ENCODE measurements around the gene CRIP2.
A peak's percentile ranks its signal among the peaks of the same experiment; 100 is the strongest.

CRIP2 gene

DNA sequence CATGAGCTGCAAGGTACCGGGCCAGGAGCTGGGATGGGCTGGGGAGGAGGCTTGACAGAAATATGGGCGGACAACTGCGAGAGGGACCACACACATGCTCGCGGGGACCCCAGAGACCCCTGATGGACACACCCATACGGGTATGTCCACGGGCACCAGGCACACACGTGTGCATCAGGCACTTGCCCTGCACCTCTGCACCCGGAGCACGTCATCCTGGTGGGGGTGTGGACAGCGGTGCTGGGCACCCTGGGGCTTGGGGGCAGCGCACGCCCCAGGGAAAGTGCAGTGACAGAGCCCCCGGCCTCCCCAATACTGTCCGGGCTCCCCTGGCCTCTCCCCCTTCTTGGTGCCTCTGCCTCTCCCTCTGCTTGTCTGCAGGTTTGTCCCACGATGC lies 10.4 kb downstream of the CRIP2 start:
- no peak for DNase-seq (ENCODE audit: low spot score)
- TF ChIP-seq, protein P1, sequence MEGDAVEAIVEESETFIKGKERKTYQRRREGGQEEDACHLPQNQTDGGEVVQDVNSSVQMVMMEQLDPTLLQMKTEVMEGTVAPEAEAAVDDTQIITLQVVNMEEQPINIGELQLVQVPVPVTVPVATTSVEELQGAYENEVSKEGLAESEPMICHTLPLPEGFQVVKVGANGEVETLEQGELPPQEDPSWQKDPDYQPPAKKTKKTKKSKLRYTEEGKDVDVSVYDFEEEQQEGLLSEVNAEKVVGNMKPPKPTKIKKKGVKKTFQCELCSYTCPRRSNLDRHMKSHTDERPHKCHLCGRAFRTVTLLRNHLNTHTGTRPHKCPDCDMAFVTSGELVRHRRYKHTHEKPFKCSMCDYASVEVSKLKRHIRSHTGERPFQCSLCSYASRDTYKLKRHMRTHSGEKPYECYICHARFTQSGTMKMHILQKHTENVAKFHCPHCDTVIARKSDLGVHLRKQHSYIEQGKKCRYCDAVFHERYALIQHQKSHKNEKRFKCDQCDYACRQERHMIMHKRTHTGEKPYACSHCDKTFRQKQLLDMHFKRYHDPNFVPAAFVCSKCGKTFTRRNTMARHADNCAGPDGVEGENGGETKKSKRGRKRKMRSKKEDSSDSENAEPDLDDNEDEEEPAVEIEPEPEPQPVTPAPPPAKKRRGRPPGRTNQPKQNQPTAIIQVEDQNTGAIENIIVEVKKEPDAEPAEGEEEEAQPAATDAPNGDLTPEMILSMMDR (IDR thresholded peaks at IDR 0.05; ENCODE audit: extremely low read depth, missing control alignments) = no peak

DNA sequence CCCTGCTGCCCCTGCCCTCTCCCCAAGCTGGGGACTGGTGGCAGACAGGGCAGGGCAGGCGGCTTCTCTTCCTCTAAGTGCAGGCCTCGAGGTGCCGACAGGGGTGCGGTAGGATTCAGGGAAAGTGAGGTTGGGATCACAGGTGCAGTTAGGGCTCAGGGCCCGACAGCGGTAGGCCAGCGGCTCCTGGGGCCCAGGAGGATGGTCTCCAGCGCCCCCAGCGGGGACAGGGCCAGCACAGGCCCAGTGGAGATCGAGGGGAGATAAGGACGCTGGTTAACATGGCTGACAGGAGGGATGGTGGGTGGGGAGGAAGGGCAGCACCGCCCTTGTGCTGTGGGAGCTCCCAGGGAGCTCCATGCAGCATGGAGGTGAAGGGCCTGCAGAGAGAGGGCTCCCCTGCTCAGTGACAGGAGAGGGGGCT lies 11.1 kb downstream of the CRIP2 start:
- DNase-seq (ENCODE audit: low spot score) = peak; percentile 63
- TF ChIP-seq, protein P1 (IDR thresholded peaks at IDR 0.05; ENCODE audit: extremely low read depth, missing control alignments) = peak; percentile 39

DNA sequence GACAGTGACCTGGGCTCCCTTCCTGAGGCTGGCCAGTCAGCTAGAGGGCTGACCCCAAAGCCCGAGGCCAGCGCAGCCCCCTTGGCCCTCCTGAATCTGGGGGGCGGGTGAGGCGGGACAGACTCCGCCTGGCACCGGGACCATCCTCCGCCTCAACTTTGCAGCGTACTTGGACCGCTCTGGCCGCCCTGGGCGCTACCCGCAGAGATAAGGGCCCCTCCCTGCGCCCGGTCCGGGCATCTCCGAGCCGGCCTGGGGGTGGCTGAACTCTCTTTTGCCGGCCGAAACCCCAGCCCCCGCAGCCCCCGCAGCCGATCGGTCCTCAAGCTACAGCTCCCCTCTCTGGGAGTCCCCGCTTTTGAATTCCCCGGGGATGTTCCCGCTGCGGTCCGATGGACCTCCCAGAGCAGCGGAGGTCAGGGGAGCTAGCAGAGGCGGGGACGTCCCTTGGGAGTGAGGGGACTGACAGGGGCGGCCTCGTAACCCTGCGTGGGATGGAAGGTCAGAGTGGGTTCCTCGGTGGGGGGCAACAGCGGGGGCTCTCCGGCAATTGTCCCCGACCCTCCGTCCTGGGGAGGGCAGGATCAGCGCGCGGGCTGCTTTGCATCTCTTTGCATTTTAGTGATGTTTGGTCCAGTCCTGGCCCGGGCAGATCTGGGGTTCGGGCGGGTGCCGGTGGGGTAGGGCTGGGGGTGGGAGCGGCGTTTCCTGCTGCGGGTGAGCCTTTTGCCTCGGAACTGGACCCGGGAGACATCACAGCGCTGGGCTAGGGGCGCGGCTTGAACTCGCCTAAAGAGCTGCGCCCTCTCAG lies 11.7 kb downstream of the CRIP2 start, which contains the start of gene CRIP1:
Gene CRIP1, plus strand, starts transcription at position 724 of the 811 bp plus-strand sequence. CDS start 374 bp downstream, outside the sequence.
- TF ChIP-seq, protein P1 (IDR thresholded peaks at IDR 0.05; ENCODE audit: extremely low read depth, missing control alignments) = no peak
- DNase-seq (ENCODE audit: low spot score) = peak; percentile 63

DNA sequence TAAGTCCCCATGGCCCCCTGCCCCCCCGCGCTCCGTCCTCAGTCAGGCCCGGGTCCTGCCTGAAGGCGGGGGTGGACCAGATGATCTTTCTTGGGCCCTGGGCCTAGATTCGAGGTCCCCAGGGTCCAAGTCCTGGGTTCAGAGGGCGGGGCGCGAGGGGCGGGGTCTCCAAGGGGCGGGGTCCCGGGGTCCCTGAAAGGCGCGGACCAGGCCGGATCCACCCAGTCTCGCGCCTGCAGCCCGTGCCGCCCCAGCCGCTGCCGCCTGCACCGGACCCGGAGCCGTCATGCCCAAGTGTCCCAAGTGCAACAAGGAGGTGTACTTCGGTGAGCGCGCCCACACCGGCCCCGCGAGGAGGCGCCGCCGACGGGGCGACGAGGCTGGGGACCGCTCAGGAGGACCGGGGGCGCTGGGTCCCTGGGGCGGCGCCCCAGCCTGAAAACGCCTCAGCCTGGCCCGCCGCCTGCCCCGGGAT lies 12.4 kb downstream of the CRIP2 start:
- TF ChIP-seq, protein P1 (IDR thresholded peaks at IDR 0.05; ENCODE audit: extremely low read depth, missing control alignments) = no peak
- no peak for DNase-seq (ENCODE audit: low spot score)

DNA sequence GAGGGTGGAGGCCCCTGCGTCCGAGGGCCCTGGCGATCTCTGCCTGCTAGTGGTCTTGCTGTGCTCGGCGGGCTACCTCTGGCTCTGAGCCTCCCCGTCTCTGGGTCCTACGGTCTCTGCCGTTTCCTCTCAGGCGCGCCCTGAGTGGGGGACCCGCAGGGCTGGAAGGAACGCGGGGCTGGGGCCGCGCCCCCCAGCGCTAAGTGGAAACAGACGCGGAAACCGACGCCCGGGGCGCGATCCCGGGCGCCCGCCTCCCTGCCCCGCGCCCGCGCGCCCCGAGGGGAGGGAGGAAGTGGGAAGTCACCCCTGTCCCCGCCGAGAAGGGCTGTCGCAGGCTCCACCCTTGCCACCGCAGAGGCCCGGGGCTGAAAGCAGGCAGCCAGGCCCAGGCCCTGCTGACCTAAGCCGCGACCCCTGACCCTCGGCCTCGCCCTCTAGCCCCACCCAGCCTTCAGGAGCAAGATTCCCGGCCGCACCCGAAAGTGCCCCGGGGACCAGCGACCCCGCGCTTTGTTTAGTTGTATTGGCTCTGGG lies 12.9 kb downstream of the CRIP2 start:
- no peak for DNase-seq (ENCODE audit: low spot score)
- TF ChIP-seq, protein P1 (IDR thresholded peaks at IDR 0.05; ENCODE audit: extremely low read depth, missing control alignments) = no peak

DNA sequence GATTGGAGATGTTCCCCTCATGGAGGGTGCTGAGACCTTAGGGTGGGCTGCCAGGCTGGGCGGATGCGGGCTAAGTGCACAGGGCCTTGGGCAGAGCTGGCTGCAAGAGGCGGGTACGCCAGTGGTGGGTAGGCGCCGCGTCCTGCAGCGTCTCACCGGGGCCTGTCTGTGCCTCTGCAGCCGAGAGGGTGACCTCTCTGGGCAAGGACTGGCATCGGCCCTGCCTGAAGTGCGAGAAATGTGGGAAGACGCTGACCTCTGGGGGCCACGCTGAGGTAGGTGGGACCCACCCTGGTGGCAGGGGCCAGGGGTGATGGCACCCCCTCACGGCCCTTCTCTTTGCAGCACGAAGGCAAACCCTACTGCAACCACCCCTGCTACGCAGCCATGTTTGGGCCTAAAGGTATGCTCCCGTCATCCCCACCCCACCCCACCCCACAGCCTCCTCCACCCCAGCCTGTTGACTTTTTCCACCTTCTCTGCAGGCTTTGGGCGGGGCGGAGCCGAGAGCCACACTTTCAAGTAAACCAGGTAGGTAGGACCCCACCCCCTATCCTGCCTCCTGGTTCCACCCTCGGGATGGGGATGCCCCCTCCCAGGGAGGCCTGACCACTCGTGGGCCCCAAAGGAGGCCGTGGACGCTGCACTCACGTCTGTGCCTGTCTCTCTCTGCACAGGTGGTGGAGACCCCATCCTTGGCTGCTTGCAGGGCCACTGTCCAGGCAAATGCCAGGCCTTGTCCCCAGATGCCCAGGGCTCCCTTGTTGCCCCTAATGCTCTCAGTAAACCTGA lies 13.6 kb downstream of the CRIP2 start:
- DNase-seq (ENCODE audit: low spot score) = no peak
- TF ChIP-seq, protein P1 (IDR thresholded peaks at IDR 0.05; ENCODE audit: extremely low read depth, missing control alignments) = no peak

Measured in GM20000 (cell line).